Measurements from ENCODE around the gene PLEKHS1.
"Not testable (repeated sequence)": the region's sequence is repeated elsewhere in the genome, so short reads cannot be mapped to it uniquely, and the experiment has no call there.

Gene PLEKHS1

DNA sequence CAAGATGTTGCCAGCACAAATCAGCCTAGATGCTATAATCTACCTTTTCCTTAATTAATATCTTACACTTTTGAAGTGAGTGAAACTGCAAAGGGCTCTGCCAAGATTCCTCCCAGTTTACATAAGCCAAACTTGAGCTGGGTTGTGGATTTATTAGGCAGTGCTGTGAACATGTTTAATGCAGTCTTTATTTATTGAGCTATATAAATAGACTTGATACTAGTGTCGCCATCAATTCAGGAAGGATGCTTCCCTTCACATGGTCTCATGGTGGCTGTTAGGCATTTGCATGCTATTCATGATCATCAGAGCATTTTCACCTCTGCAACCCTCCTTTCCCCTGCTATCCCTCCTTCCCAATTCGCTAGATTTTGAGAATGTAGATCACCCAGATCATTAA is 40.2 kb downstream of the PLEKHS1 start:
- DNase-seq (ENCODE audit: low spot score), result no peak

DNA sequence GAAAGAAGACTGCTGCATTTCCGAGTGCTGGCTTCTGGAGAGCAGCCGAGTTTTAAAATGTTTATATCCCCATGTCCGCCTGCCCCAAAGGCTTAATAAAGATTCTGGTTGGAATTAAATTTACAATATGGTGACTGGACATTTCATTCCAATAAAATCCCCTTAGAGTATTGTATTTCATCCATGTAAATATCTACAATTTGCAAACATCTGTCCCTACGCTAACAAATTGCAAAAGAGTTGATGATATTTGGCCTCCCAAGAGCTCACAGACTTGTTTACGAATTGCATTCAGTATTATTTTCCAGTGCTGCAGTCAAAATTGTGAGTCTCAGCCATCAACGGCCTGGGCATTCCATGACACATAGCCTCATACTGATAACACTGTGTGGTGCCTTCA is 50.1 kb downstream of the PLEKHS1 start:
- DNase-seq (ENCODE audit: low spot score), result no peak

DNA sequence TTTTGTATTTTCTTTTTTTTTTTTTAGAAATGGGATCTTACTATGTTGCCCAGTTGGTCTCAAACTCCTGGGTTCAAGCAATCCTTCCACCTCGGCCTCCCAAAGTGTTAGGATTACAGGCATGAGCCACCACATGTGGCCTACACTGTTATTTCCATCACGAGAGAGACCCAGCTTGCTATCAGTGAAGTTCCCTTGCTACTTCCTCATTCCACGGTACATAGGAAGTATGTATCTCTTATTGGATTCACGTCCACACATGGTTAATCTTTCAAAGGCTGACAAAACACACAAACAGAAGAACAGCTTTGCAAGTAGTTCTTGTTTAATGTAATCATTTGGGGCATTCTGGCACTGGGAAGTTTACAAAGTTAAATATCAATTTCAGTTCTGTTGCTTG is 51.5 kb downstream of the PLEKHS1 start:
- DNase-seq (ENCODE audit: low spot score), result no peak

DNA sequence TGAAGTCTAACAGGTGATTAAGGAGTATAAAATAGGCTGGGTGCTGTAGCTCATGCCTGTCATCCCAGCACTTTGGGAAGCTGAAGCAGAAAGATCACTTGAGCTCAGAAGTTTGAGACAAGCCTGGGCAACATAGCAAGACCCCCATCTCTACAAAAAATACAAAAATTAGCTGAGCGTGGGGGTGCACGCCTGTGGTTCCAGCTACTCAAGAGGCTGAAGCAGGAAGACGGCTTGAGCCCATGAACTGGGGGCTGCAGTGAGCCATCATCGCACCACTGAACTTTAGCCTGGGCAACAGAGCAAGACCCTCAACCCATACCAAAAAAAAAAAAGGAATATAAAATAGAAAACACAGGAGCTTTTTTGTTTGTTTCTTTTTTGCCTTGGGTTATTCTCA is 55.0 kb downstream of the PLEKHS1 start:
- no peak for DNase-seq (ENCODE audit: low spot score)

DNA sequence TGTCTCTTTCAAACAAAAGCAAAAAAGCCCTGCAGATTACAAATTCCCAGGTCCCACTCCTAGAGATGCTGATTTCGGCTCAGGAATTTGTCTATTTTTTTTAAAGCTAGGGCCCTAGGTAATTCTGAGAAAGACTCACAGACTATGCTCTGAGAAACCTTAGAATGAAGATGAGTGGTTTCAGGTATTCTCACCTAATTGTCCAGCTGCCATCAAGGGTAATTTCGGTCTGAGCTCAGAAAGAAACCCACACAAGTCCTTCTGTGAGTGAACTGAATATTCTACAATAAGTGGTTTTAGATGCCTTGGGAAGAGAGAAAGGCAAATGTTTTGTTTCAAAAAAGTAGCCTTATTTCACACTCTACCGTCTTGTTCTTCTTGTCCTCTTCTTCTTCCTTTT is 56.7 kb downstream of the PLEKHS1 start:
- no peak for DNase-seq (ENCODE audit: low spot score)

DNA sequence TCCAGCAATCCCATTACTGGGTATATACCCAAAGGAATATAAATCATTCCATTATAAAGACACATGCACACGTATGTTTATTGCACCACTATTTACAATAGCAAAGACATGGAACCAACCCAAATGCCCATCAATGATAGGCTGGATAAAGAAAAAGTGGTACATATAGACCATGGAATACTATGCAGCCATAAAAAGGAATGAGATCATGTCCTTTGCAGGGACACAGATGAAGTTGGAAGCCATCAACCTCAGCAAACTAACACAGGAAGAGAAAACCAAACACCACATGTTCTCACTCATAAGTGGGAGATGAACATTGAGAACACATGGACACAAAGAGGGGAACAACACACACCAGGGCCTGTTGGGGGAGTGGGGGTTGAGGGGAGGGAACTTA is 63.2 kb downstream of the PLEKHS1 start:
- DNase-seq (ENCODE audit: low spot score), result not testable (repeated sequence)

DNA sequence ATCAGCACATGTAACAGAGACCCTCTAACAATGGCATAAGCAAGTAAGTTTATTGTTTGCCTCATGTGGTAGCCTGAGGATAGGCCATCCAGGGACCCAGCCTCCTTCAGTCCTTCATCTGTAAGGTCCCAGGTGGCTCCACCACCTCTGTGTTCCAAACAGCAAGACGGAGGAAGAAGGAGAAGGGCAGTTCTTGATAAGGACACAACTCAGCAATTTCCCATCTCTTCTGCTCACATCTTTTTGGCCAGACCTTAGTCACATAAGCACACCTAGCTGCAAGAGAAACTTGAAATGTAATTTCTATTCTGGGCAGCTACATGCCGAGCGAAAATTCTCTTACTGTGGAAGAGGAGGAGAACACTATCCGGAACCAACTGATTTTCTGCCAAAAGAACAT is 68.5 kb downstream of the PLEKHS1 start:
- no peak for DNase-seq (ENCODE audit: low spot score)

DNA sequence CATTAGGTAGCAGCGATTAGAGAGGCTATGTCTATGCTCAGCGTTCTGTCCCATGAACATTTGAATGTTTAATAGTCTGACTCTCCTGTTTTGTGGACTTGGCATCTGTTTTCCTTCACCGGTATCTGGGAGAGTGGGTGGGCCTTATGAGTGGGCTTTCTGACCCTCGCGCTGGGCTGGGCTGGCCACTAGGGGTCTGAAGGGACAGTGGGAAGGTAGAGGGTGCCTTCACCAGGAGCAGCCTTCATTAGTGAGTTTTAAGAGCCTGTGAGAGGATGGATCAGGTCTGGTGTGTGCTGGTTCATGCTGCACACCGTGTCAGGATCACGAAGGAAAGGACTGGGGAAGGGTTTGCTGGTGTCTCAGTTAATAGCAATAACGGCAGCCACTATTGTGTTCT is 69.0 kb downstream of the PLEKHS1 start:
- DNase-seq (ENCODE audit: low spot score), result peak; percentile 37

DNA sequence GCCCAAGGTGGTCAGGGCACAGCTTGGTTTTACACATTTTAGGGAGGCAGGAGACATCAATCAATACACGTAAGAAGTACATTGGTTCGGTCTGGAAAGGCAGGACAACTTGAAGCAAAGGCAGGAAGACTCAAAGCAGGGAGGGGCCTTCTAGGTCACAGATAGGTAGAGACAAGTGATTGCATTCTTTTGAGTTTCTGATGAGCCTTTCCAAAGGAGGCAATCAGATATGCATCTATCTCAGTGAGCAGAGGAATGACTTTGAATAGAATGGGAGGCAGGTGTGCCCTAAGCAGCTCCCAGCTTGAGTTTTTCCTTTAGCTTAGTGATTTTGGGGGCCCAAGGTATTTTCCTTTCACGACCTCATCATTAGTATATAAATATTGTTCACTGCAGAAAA is 69.8 kb downstream of the PLEKHS1 start:
- not testable (repeated sequence) for DNase-seq (ENCODE audit: low spot score)

DNA sequence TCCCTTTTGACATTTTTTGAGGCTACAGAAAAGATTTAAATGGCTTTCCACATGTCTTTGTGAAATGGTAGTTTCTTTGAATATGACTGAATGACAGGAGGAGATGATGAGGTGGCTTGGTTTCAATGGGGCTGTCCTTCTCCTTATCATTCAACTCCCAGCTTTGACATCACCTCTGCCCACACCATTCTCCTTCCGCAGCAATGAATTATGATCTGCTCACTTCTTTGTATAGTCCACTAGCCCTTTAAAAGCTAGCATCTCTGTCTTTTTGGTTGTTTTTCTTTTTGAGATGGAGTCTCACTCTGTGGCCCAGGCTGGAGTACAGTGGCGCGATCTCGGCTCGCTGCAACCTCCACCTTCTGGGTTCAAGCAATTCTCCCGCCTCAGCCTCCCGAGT is 70.7 kb downstream of the PLEKHS1 start:
- DNase-seq (ENCODE audit: low spot score), result no peak

DNA sequence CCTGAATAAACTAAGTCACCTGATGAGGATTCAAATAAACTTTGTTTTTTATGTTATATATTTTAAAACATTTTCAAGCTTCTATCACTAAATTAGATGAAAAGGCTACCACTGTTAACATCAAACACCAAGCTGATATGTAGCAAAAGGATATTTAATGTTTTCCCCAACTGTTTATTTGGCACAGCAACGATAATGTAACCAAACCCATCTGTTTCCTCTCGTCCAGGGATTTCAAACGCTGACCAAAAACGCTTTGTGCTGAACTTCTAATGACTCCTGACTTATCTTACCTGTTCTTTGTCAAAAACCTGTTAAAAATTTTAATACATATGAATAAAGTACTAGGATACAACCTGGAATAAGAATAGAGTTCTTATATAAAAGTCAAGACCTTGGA is 71.9 kb downstream of the PLEKHS1 start:
- no peak for DNase-seq (ENCODE audit: low spot score)

DNA sequence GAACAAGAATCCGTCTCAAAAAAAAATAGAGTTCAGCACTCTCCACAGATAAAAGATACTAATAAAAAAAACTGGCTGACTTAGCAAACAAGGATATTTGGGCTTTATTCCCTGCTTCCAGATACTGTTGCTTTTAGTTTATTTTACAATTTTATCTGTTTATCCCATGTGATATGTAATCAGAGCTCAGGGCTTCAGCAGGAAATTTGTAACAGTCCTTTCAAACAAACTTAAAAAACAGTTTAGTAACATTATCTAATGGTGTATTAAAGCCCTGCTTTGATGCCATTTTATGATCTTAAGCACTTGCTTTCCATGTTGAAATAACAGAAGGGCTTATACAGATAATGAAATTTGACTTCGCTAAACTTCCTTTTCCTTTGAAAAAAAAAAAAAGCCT is 74.3 kb downstream of the PLEKHS1 start:
- DNase-seq (ENCODE audit: low spot score), result no peak

DNA sequence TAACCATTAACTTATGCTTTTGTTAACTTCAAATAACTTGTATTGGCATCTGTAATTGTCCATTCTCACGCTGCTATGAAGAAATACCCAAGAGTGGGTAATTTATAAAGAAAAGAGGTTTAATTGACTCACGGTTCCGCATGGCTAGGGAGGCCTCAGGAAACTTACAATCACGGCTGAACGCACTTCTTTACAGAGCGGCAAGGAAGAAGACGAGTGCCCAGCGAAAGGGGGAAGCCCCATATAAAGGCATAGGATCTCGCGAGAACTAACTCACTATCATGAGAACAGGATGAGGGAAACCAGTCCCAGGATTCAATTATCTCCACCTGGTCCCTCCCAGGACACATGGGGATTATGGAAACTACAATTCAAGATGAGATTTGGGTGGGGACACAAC is 77.1 kb downstream of the PLEKHS1 start:
- not testable (repeated sequence) for DNase-seq (ENCODE audit: low spot score)
